Kidney epithelial cell (primary cell): ENCODE measurements around the gene ARL4C. TPM values are rescaled to one million over a fixed set of nuclear protein-coding genes. Genes with fewer than 3 reads are reported as not detected.

Experiments used
- DNase-seq: peaks from one replicate; pipeline ENCODE4 v3.0.0-alpha.2; 2010; ENCODE audit warnings: low read depth
- H3K27me3 ChIP-seq: 2 replicates; pipeline ENCODE4 v1.6.0; 2011; ENCODE audit warnings: low read length; ENCODE audit not compliant: control insufficient read depth, insufficient read depth
- H3K36me3 ChIP-seq: 2 replicates; pipeline ENCODE4 v1.5.1; 2011; ENCODE audit warnings: low read length; ENCODE audit not compliant: control insufficient read depth, insufficient read depth
- H3K4me3 ChIP-seq: 2 replicates; pipeline ENCODE4 v1.5.1; 2011; ENCODE audit warnings: low read depth, mild to moderate bottlenecking, control low read depth, low read length
- CTCF ChIP-seq: IDR thresholded peaks from 2 replicates; pipeline ENCODE4 v1.5.1; 2011; ENCODE audit warnings: mild to moderate bottlenecking, moderate library complexity, low read length, control low read depth, inconsistent platforms; ENCODE audit not compliant: insufficient read depth, poor library complexity, severe bottlenecking
- total RNA-seq: library from RNA; depleted of rRNA; stranded (reverse); fragments of >200 nt; gene quantifications from 2 replicates; pipeline ENCODE4 v1.2.3, GENCODE V29; 2015

ARL4C gene
- total RNA-seq, 1 donor from 2014 or later: 115 TPM

GRCh38 chr2:234495251-234496054 lies 1.4 kb downstream of the ARL4C start:
- H3K36me3 ChIP-seq: peaks cover 6% of the 10 kb centered on the region
- no peaks in the 10 kb centered on the region for H3K27me3 ChIP-seq
- TF ChIP-seq CTCF: no peak
- peak overlapping the region; percentile 100 for H3K4me3 ChIP-seq
- DNase-seq: no peak

- peaks cover 6% of the 10 kb centered on the region for H3K36me3 ChIP-seq
- peak overlapping the region; percentile 100 for H3K4me3 ChIP-seq
- no peaks in the 10 kb centered on the region for H3K27me3 ChIP-seq
- TF ChIP-seq CTCF: no peak
- no peak for DNase-seq
Measured at GRCh38 chr2:234494361-234495250, 2.3 kb downstream of the ARL4C start.

DNA sequence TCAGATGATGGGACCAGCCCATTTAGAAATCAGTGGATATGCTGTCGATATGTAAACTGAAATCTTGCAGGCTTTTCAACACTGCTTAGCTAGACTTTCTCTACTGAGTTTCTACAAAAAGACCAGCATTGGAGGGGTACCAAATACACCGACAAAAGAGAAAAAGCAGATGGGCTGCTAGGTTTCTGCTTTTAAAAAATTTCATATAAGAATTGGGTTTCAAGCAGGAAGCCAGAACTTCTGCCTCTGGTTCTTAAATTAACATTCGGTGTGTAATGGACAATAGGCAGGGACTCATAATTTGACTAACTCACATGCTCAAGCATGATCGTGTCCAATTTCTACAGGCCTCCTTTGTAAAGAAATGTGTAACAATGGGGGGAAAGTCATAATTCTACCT lies 3.1 kb downstream of the ARL4C start:
- TF ChIP-seq CTCF: no peak
- Histone ChIP-seq H3K4me3 (peak overlapping the region; percentile 100), H3K36me3 (peaks cover 6% of the 10 kb centered on the region), H3K27me3 (no peaks in the 10 kb centered on the region)
- DNase-seq: no peak

DNA sequence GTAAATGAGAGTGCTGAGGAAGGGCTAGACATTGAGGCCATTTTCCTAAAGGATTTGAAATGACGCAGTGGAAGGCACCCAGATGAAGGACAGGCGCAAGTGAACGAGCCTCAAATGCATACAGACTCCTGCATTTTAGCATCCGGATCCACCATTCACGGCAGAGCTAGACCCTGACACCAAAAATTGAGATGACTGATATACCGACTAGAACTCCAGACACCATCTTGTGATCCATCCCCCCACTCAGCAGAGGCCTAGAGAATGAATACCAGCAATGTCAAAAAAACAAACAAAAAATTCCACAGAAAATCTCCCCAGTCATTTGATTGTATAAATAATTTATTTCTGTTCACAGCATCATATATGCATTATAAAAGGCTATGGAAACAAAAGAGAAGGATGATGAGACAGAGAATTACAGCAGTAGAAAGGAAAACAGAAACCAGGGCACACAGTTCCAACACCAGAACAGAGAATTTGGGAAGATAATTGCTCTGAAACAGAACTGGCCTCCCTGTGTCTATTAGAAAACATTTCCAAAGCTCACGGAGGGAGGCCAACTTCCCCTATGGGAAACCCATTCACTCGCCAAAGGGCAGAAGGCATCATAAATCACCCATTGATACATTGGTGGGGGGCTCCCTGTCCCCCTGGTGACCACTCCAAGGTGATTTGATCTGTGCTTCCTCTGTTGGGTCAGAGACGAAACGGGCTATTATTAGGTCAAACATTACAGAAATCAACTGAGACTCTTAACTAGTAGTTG lies 4.0 kb downstream of the ARL4C start:
- H3K36me3 ChIP-seq: peaks cover 6% of the 10 kb centered on the region
- no peak for TF ChIP-seq CTCF
- H3K27me3 ChIP-seq: no peaks in the 10 kb centered on the region
- no peak for DNase-seq
- peak overlapping the region; percentile 100 for H3K4me3 ChIP-seq

- peak overlapping the region; percentile 100 for H3K4me3 ChIP-seq
- no peak for DNase-seq
- H3K36me3 ChIP-seq: peaks cover 6% of the 10 kb centered on the region
- TF ChIP-seq CTCF: no peak
- no peaks in the 10 kb centered on the region for H3K27me3 ChIP-seq
Measured at GRCh38 chr2:234491897-234492296, 5.0 kb downstream of the ARL4C start.
